Cortex of kidney (tissue), 1 donor: Measurements from ENCODE around the gene PRIM2.
"Not testable (repeated sequence)": the region's sequence is repeated elsewhere in the genome, so short reads cannot be mapped to it uniquely, and the experiment has no call there.

Experiments
- DNase-seq: peaks from one replicate; lab custom pipeline; 2025; lab: John Stamatoyannopoulos, UW

PRIM2 gene

GRCh38 chr6:57310095-57310816, 7.2 kb upstream of the PRIM2 start:
- not testable (repeated sequence) for DNase-seq

GRCh38 chr6:57310817-57311157, 6.6 kb upstream of the PRIM2 start:
- DNase-seq: no peak

GRCh38 chr6:57311300-57312003, 6.0 kb upstream of the PRIM2 start:
- DNase-seq: not testable (repeated sequence)

- DNase-seq: no peak
Measured at GRCh38 chr6:57312004-57312345, 5.5 kb upstream of the PRIM2 start.

- no peak for DNase-seq
Measured at GRCh38 chr6:57313009-57313408, 4.4 kb upstream of the PRIM2 start.

GRCh38 chr6:57313711-57314471, 3.5 kb upstream of the PRIM2 start:
- DNase-seq: no peak

GRCh38 chr6:57315111-57315510, 2.3 kb upstream of the PRIM2 start:
- DNase-seq: no peak

GRCh38 chr6:57315851-57316250, 1.6 kb upstream of the PRIM2 start:
- no peak for DNase-seq

- no peak for DNase-seq
Measured at GRCh38 chr6:57316581-57317059, 810 bp upstream of the PRIM2 start.

- DNase-seq: no peak
Measured at GRCh38 chr6:57324538-57324937, 7.1 kb downstream of the PRIM2 start.

GRCh38 chr6:57327311-57327710, 9.9 kb downstream of the PRIM2 start:
- no peak for DNase-seq

GRCh38 chr6:57328074-57328473, 10.6 kb downstream of the PRIM2 start:
- DNase-seq: no peak

- no peak for DNase-seq
Measured at GRCh38 chr6:57329933-57330332, 12.5 kb downstream of the PRIM2 start.

GRCh38 chr6:57342148-57342669, 24.8 kb downstream of the PRIM2 start:
- DNase-seq: no peak

GRCh38 chr6:57343342-57343741, 25.9 kb downstream of the PRIM2 start:
- DNase-seq: not testable (repeated sequence)

GRCh38 chr6:57346715-57347114, 29.3 kb downstream of the PRIM2 start:
- DNase-seq: not testable (repeated sequence)

- not testable (repeated sequence) for DNase-seq
Measured at GRCh38 chr6:57347597-57347996, 30.2 kb downstream of the PRIM2 start.

GRCh38 chr6:57350443-57350842, 33.0 kb downstream of the PRIM2 start:
- DNase-seq: not testable (repeated sequence)

GRCh38 chr6:57352596-57352995, 35.2 kb downstream of the PRIM2 start:
- not testable (repeated sequence) for DNase-seq

GRCh38 chr6:57358319-57358718, 40.9 kb downstream of the PRIM2 start:
- DNase-seq: not testable (repeated sequence)

GRCh38 chr6:57359766-57360165, 42.3 kb downstream of the PRIM2 start:
- DNase-seq: not testable (repeated sequence)

- not testable (repeated sequence) for DNase-seq
Measured at GRCh38 chr6:57362340-57362739, 44.9 kb downstream of the PRIM2 start.
